Measurements from ENCODE around the gene RRM2. TPM values are rescaled to one million over a fixed set of nuclear protein-coding genes. Genes with fewer than 3 reads are reported as not detected.

Gene RRM2
- total and polyA plus RNA-seq, 7 donors, result 0.27 to 9.3 (median 0.96) TPM; not detected in 2

DNA sequence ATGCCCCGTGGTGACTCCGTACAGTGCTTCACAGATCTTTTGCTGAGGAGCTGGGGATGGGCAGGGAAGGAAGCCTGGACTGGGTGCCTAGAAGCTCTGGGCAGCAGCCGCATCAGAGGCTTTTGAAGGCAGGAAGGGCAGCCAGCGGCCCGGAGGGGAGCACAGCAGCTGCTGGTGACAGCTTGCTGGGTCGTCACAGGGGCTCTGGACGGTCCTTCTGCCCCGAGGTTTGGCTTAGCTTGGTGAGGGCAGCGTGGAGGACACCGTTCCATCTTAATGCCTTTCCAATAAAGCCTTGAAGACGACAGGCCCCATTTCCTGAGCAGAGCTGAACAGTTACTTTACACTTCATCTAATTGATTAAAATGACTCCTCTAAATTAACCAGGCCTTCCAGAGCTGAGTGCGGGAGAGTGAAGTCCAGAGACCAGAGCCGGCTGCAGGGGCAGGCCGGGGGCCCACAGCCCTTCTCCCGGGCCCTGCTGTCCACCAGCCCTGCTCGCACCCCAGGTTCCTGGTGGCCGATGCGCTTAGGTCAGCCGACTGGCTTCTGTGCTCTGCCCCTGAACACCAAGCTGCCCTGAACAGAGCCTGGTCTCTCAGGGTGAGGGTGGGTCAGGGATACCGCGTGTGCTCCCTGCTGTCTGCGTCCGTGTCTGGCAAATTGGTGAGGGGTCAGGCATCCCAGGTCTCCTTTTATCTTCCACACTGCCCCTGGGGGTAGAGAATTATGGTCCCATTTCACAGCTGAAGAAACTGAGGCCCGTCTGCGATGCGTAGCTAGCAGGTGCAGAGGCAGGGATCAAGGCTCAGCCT is 43.5 kb downstream of the RRM2 start:
- no peak overlapping the region for H3K4me3 ChIP-seq
- H3K27me3 ChIP-seq (ENCODE audit: insufficient read depth in 3 of 3, low read length in 2 of 3), result no peaks in the 10 kb centered on the region
- DNase-seq (no peak), ATAC-seq (no peak)
- intact Hi-C loops (cut with DNase I), result no loop called here
- H3K27ac ChIP-seq, result no peak overlapping the region
- TF ChIP-seq, protein P1, sequence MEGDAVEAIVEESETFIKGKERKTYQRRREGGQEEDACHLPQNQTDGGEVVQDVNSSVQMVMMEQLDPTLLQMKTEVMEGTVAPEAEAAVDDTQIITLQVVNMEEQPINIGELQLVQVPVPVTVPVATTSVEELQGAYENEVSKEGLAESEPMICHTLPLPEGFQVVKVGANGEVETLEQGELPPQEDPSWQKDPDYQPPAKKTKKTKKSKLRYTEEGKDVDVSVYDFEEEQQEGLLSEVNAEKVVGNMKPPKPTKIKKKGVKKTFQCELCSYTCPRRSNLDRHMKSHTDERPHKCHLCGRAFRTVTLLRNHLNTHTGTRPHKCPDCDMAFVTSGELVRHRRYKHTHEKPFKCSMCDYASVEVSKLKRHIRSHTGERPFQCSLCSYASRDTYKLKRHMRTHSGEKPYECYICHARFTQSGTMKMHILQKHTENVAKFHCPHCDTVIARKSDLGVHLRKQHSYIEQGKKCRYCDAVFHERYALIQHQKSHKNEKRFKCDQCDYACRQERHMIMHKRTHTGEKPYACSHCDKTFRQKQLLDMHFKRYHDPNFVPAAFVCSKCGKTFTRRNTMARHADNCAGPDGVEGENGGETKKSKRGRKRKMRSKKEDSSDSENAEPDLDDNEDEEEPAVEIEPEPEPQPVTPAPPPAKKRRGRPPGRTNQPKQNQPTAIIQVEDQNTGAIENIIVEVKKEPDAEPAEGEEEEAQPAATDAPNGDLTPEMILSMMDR (IDR thresholded peaks at IDR 0.05), result no peak
- H3K4me1 ChIP-seq, result no peaks in the 10 kb centered on the region
- H3K36me3 ChIP-seq (ENCODE audit: insufficient read depth in 1 of 2, low read depth in 1 of 2), result no peaks in the 10 kb centered on the region
- 74 to 82% (median 79%) methylated on average over 26 of the region's 26 CpGs for WGBS, 3 donors
- H3K9me3 ChIP-seq, result no peaks in the 10 kb centered on the region

DNA sequence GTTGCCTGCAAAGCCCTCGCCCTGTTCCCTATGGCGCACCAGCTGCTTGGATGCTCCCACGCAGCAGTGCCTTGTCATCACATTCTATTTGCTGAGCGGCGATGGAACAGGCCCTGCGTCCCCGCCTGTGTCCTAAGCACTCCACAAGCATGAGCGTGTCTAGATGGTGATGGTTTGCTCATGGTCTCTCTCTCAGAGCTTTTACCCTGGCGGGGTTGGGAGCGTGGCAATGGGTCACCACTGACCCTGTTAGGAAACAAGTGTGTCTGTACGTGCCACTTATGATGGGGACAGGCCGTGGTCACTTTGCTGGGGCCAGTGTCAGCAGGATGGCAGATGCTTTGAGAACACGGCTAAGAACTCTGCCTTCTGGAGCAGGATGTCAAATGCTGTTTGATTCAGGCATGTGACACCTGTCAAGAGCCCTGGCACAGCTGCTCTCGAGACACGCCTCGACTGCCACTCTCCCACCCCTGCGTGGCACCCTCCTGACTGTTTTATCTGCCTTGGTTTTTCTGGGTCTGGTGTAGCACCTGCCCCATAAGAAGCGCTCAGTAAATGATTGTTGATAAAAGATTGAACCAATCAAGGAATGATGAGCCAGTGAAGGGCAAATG is 44.2 kb downstream of the RRM2 start:
- intact Hi-C loops (cut with DNase I), result no loop called here
- H3K4me3 ChIP-seq, result no peak overlapping the region
- WGBS, 3 donors, result 77 to 85% (median 82%) methylated on average over 18 of the region's 18 CpGs
- no peaks in the 10 kb centered on the region for H3K9me3 ChIP-seq
- no peaks in the 10 kb centered on the region for H3K36me3 ChIP-seq (ENCODE audit: insufficient read depth in 1 of 2, low read depth in 1 of 2)
- TF ChIP-seq, protein P1 (IDR thresholded peaks at IDR 0.05), result no peak
- H3K27me3 ChIP-seq (ENCODE audit: insufficient read depth in 3 of 3, low read length in 2 of 3), result no peaks in the 10 kb centered on the region
- H3K27ac ChIP-seq, result no peak overlapping the region
- ATAC-seq, result no peak
- no peak for DNase-seq
- no peaks in the 10 kb centered on the region for H3K4me1 ChIP-seq

DNA sequence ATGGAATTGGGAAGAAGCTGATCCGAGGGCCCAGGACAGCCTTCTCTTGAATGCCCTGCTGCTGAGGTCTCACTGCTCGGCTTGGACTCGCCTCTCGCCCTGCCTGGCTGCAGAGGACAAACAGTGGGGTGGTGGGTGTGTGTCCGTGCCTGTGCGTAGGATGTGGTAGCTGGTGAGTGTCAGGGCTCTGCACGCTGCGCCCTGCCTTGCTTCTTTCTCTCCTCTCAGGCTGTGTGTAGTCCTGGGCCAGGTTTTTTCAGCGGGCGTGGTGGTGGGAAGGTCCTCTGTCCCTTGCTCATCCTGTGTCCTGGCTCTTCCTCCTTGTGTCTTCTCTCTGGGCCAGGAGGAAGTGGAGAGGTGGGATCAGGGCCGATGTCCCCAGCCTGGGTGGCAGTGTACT is 44.8 kb downstream of the RRM2 start:
- 91 to 98% (median 95%) methylated on average over 11 of the region's 11 CpGs for WGBS, 3 donors
- no peaks in the 10 kb centered on the region for H3K36me3 ChIP-seq (ENCODE audit: insufficient read depth in 1 of 2, low read depth in 1 of 2)
- no peak overlapping the region for H3K4me3 ChIP-seq
- H3K9me3 ChIP-seq, result no peaks in the 10 kb centered on the region
- DNase-seq, result no peak
- H3K27me3 ChIP-seq (ENCODE audit: insufficient read depth in 3 of 3, low read length in 2 of 3), result no peaks in the 10 kb centered on the region
- H3K27ac ChIP-seq, result no peak overlapping the region
- ATAC-seq, result no peak
- TF ChIP-seq, protein P1 (IDR thresholded peaks at IDR 0.05), result no peak
- no peaks in the 10 kb centered on the region for H3K4me1 ChIP-seq
- intact Hi-C loops (cut with DNase I), result no loop called here

DNA sequence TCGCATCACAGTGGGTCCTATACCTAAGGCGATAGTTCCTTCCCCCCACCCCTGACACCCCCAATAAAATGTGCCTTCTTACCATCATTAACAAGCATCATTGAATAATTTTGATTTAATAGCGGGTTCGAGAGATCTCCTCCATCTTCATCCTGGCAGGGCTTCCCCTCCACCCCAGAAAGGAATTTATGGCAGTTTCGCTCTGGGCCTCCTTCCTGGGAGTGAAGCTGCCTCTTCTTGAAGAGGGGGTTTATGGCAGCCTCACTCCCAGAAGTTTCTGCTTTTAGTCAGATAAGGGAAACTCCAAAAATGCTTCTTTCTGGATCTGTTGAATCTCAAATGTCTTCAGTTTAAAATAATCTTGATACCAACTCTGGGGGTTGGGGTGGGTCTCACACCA is 45.7 kb downstream of the RRM2 start:
- H3K27ac ChIP-seq, result no peak overlapping the region
- no peaks in the 10 kb centered on the region for H3K9me3 ChIP-seq
- H3K27me3 ChIP-seq (ENCODE audit: insufficient read depth in 3 of 3, low read length in 2 of 3), result no peaks in the 10 kb centered on the region
- no peaks in the 10 kb centered on the region for H3K4me1 ChIP-seq
- H3K36me3 ChIP-seq (ENCODE audit: insufficient read depth in 1 of 2, low read depth in 1 of 2), result no peaks in the 10 kb centered on the region
- TF ChIP-seq, protein P1 (IDR thresholded peaks at IDR 0.05), result no peak
- DNase-seq (no peak), ATAC-seq (no peak)
- no peak overlapping the region for H3K4me3 ChIP-seq
- WGBS, 3 donors, result 91 to 98% (median 95%) methylated on average over 5 of the region's 5 CpGs
- intact Hi-C loops (cut with DNase I), result no loop called here

Data from psoas muscle (tissue), 8 donors.